GM18909 (cell line): ENCODE results near the gene CNPPD1.

Experiments used
- ATAC-seq: cut with Tn5 transposase; IDR thresholded peaks from one replicate; pipeline ENCODE4 v1.9.1; 2021; ENCODE audit warnings: mild to moderate bottlenecking; ENCODE audit not compliant: unreplicated experiment, poor library complexity

The CNPPD1 gene

GRCh38 chr2:219176818-219177551 lies at the start of gene CNPPD1:
TSS of gene CNPPD1 (minus strand) at chr2:219176925. CDS start at chr2:219176828, 97 bp downstream.
- peak; percentile 65 for ATAC-seq

- ATAC-seq: no peak
These were observed 48.6 kb upstream of the CNPPD1 start for GRCh38 chr2:219225350-219225749.

GRCh38 chr2:219223831-219224610 lies 47.3 kb upstream of the CNPPD1 start:
- no peak for ATAC-seq

- ATAC-seq: no peak
These were observed 45.3 kb upstream of the CNPPD1 start for GRCh38 chr2:219221957-219222518.

- ATAC-seq: no peak
These were observed 44.1 kb upstream of the CNPPD1 start for GRCh38 chr2:219220652-219221402.

- ATAC-seq: no peak
These were observed 43.2 kb upstream of the CNPPD1 start for GRCh38 chr2:219219784-219220532.

GRCh38 chr2:219218732-219219701 lies 42.3 kb upstream of the CNPPD1 start, which contains the start of gene ABCB6:
TSS of gene ABCB6 (minus strand) at chr2:219218958. CDS start at chr2:219218673, 285 bp downstream.
- peak; percentile 81 for ATAC-seq

GRCh38 chr2:219218217-219218731 lies 41.5 kb upstream of the CNPPD1 start:
- ATAC-seq: peak; percentile 22

- ATAC-seq: no peak
These were observed 39.8 kb upstream of the CNPPD1 start for GRCh38 chr2:219216535-219216915.

GRCh38 chr2:219215871-219216534 lies 39.3 kb upstream of the CNPPD1 start:
- ATAC-seq: no peak

GRCh38 chr2:219214786-219215185 lies 38.1 kb upstream of the CNPPD1 start:
- no peak for ATAC-seq

GRCh38 chr2:219214141-219214540 lies 37.4 kb upstream of the CNPPD1 start:
- ATAC-seq: no peak

GRCh38 chr2:219213486-219214071 lies 36.9 kb upstream of the CNPPD1 start:
- no peak for ATAC-seq

- ATAC-seq: no peak
These were observed 36.3 kb upstream of the CNPPD1 start for GRCh38 chr2:219213026-219213415.

- no peak for ATAC-seq
These were observed 34.2 kb upstream of the CNPPD1 start for GRCh38 chr2:219210886-219211362.

- no peak for ATAC-seq
These were observed 33.6 kb upstream of the CNPPD1 start for GRCh38 chr2:219210196-219210885.
